DOHH2 (cell line): Measurements from ENCODE around the gene REXO4.

Experiments used
- EZH2phosphoT487 ChIP-seq: fragments of 200-600 bp; sonication (generic); IDR thresholded peaks from 2 replicates; pipeline ENCODE4 v1.6.1; 2017; ENCODE audit warnings: borderline replicate concordance, mild to moderate bottlenecking, antibody characterized with exemption, low read length, moderate library complexity, mixed read lengths
- TF ChIP-seq, protein P1 (sequence below): fragments of 200-600 bp; sonication (generic); IDR thresholded peaks from one replicate; pipeline ENCODE4 v1.5.1; 2014; ENCODE audit warnings: antibody characterized with exemption, mild to moderate bottlenecking, low read depth, low read length; ENCODE audit not compliant: poor library complexity, severe bottlenecking

DNA sequence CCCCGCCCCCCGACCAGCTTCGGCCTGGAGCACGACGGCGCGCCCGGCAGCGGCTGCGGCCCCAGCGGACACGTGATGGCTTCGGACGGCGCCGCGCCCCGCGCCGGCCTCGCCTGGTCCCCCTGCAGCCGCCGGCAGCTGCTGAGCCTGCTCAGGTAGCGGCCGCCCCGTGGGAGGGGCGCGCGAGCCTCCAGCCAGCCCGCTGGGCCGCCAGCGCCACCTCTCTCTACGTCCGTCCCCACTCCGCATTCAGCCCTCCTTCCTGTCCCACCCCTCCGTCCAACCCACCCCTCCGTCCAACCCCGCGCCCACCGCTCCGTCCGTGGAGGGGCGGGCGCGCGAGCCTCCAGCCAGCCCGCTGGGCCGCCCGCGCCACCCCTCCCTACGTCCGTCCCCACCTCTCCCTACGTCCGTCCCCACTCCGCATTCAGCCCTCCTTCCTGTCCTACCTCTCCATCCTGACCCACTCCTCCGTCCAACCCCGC is 10.8 kb upstream of the REXO4 start:
- TF ChIP-seq, protein P1, sequence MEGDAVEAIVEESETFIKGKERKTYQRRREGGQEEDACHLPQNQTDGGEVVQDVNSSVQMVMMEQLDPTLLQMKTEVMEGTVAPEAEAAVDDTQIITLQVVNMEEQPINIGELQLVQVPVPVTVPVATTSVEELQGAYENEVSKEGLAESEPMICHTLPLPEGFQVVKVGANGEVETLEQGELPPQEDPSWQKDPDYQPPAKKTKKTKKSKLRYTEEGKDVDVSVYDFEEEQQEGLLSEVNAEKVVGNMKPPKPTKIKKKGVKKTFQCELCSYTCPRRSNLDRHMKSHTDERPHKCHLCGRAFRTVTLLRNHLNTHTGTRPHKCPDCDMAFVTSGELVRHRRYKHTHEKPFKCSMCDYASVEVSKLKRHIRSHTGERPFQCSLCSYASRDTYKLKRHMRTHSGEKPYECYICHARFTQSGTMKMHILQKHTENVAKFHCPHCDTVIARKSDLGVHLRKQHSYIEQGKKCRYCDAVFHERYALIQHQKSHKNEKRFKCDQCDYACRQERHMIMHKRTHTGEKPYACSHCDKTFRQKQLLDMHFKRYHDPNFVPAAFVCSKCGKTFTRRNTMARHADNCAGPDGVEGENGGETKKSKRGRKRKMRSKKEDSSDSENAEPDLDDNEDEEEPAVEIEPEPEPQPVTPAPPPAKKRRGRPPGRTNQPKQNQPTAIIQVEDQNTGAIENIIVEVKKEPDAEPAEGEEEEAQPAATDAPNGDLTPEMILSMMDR: no peak
- TF ChIP-seq EZH2phosphoT487: no peak
